Measurements from ENCODE around the gene RASSF1.
"Not testable (repeated sequence)": the region's sequence is repeated elsewhere in the genome, so short reads cannot be mapped to it uniquely, and the experiment has no call there.

Gene RASSF1

DNA sequence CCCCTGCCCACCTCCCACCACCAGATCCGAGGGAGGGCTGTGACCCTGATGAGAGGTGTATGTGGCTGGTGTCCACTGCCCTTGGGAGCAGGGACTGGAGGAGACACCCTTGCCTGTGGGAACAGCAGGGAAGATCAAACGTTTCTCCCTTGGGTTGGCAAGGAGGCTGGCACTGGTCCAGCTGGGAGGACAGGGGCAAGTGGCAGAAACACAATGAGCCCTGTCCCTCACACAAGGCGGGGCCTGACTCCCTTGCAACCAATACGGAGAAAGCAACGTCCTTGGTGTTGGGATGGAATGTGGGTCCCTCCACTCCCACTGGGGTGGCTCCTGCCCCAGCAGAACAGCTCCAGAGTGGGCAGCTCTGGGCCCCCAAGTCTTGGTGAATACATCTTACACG, 23.3 kb downstream of the RASSF1 start:
- H3K4me1 Mint-ChIP-seq, result peaks cover 47% of the 10 kb centered on the region

DNA sequence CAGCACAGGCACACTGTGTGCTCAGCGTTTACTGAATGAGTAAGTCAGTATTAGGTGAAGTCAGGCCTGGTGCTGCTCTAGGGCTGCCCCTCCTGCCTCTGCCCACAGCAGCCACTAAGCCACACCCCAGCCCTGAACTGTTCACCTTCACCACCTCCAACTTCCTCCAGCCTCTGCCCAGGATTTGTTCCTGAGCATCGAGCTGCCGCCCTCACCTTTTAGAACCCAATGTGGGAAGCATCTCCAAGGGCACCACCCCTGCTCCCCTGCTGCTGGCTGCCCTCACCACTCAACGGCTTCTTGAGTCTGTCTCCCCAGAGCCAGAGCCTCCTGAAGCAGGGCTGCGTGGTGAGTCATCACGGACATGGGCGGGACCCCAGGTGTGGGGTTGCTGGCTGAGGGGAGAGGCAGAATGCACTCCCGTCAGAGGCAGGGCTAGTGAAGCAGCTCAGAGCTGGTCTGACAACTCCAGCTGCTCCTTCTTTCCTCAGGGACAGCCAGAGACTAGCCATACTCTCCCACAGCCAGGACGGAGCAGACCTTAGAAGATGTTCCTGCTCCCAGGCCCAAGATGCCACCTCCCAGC, 23.9 kb downstream of the RASSF1 start:
- Mint-ChIP-seq H3K27ac (peak overlapping the region; percentile 95), H3K9me3 (no peaks in the 10 kb centered on the region), H3K4me1 (peaks cover 47% of the 10 kb centered on the region), H3K4me3 (peak overlapping the region; percentile 59), H3K36me3 (peaks cover 10% of the 10 kb centered on the region)
- ATAC-seq (peak; percentile 86), DNase-seq (ENCODE audit: low spot score in 2 of 2) (peak; percentile 57 to 84)

More for the DNA sequence above, 23.3 kb downstream of the RASSF1 start:
- no peaks in the 10 kb centered on the region for H3K9me3 Mint-ChIP-seq
- peaks cover 10% of the 10 kb centered on the region for H3K36me3 Mint-ChIP-seq
- peak overlapping the region; percentile 95 for H3K27ac Mint-ChIP-seq
- no peak for ATAC-seq
- DNase-seq (ENCODE audit: low spot score in 2 of 2), result no peak
- peak overlapping the region; percentile 59 for H3K4me3 Mint-ChIP-seq

DNA sequence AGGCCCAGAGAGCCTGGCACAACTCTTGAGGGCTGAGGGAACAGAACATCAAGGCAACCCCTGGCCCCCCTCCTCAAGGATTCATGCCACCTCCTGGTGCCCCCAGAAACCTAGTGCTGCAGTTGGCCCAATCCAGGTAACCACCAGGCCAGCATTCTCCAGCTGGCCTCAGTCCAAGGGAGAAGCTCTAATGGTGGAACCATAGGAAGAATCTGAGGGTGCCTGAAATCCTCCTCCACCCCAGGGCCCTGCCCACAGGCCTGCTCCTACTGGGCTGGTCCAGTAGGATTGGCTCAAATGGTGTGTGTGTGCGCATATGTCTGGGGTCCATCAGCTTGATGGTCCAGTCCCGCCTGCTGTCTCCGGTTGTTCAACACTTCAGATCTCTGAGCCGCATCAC, 25.8 kb downstream of the RASSF1 start:
- no peak for ATAC-seq
- Mint-ChIP-seq H3K9me3 (no peaks in the 10 kb centered on the region), H3K36me3 (peaks cover 10% of the 10 kb centered on the region), H3K27ac (peak overlapping the region; percentile 50), H3K4me3 (no peak overlapping the region), H3K4me1 (peaks cover 38% of the 10 kb centered on the region)
- no peak for DNase-seq (ENCODE audit: low spot score in 2 of 2)

DNA sequence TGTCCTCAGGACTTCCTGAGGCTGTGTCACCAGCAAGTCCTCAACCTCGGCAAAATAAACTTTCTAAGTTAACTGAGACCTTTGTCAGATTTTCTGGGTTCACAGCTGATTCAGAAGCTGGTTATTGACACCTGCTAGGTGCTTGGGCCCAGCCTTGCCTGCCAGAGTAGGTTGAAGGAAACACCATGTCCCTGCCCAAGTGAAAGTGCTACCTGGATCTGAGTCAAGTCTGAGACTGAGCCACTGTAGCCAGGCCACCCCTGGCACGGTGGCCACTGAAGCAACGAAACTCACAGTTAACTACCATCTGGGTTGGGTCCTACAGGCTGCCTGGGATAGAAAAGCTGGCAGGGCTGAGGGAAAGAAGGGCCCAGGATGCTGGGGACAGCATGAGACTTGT, 26.3 kb downstream of the RASSF1 start:
- Mint-ChIP-seq H3K4me1 (peaks cover 34% of the 10 kb centered on the region), H3K9me3 (no peaks in the 10 kb centered on the region), H3K4me3 (no peak overlapping the region), H3K27ac (no peak overlapping the region), H3K36me3 (peaks cover 10% of the 10 kb centered on the region)
- ATAC-seq, result no peak
- no peak for DNase-seq (ENCODE audit: low spot score in 2 of 2)

DNA sequence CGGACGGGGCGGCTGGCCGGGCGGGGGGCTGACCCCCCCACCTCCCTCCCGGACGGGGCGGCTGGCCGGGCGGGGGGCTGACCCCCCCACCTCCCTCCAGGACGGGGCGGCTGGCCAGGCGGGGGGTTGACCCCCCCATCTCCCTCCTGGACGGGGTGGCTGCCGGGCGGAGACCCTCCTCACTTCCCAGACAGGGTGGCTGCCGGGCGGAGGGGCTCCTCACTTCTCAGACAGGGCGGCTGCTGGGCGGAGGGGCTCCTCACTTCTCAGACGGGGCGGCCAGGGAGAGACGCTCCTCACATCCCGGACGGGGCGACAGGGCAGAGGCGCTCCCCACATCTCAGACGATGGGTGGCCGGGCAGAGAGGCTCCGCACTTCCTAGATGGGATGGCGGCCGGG, 28.6 kb downstream of the RASSF1 start:
- H3K4me3 Mint-ChIP-seq; H3K27ac Mint-ChIP-seq; H3K9me3 Mint-ChIP-seq; H3K36me3 Mint-ChIP-seq; ATAC-seq; DNase-seq (ENCODE audit: low spot score in 2 of 2): not testable (repeated sequence)
- peaks cover 17% of the 10 kb centered on the region for H3K4me1 Mint-ChIP-seq

DNA sequence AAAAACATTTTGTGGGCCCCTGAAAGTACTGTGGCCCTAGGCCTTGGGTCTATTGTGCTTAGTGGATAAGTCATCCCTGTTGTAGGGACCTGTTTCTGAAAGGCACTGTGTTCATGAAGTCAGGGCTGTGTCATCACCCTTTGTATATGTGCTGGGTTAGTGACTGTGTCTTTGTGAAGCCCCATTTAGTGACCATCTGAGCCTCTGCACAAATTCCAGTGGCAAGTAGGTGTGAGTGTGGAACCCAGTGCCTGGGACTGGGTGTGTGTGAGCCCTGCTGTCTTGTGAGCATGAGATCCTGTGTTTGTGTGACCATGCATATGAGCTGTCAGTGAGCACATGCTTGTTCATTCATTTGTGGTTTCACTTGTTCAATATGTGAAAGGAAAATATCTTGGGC, 36.0 kb downstream of the RASSF1 start:
- H3K36me3 Mint-ChIP-seq, result no peaks in the 10 kb centered on the region
- peaks cover 27% of the 10 kb centered on the region for H3K4me1 Mint-ChIP-seq
- DNase-seq (ENCODE audit: low spot score in 2 of 2) (no peak), ATAC-seq (peak; percentile 78)
- H3K4me3 Mint-ChIP-seq, result no peak overlapping the region
- H3K9me3 Mint-ChIP-seq, result no peaks in the 10 kb centered on the region
- H3K27ac Mint-ChIP-seq, result no peak overlapping the region

DNA sequence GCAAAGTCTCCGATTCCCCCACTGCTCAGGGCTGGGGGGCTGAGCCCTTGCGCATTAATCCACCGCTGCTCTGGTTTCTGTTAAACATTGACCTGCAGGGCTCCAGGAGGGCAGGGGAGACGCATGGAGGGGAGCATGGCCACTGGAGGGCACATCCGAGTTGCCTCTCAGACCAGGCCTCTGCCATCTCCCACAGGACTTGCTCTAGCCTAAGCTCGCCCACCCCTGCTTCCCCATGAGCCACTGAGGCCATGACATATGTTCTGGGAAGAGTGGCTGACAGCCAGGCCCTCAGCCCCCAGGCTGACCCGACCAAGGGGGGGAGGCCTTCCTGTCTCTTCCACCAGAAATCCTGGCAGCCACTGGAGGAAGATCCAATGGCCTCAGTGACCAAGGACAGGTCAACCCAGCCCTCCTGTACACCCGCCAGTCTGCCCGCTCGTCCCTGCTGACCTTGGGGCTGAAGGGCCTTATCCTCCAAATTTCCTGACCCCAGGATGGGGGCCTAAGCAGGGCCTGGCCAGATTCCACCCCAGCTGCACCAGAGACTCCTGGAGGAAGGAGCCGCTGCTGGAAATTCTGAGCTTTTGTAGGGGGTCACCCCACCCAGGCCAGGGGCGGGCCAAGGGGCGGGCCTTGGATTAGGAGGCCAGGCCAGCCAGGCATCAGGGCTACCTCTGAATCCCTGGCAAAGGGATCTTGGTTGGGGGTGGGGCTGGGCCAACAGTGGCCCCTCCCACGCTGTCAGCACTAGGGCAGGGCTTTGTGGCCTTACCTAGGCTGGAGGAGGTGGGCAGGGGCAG, 37.4 kb downstream of the RASSF1 start, which contains the start of gene HYAL1:
TSS of gene HYAL1 (minus strand) at position 562 of the 803 bp plus-strand sequence. CDS start 618 bp downstream, outside the sequence.
- DNase-seq (ENCODE audit: low spot score in 2 of 2), result no peak
- Mint-ChIP-seq H3K4me1 (peaks cover 30% of the 10 kb centered on the region), H3K9me3 (no peaks in the 10 kb centered on the region), H3K36me3 (peaks cover 7% of the 10 kb centered on the region), H3K27ac (peak within 1 kb of the TSS; percentile 34), H3K4me3 (no peak within 1 kb of the TSS)
- no peak for ATAC-seq

DNA sequence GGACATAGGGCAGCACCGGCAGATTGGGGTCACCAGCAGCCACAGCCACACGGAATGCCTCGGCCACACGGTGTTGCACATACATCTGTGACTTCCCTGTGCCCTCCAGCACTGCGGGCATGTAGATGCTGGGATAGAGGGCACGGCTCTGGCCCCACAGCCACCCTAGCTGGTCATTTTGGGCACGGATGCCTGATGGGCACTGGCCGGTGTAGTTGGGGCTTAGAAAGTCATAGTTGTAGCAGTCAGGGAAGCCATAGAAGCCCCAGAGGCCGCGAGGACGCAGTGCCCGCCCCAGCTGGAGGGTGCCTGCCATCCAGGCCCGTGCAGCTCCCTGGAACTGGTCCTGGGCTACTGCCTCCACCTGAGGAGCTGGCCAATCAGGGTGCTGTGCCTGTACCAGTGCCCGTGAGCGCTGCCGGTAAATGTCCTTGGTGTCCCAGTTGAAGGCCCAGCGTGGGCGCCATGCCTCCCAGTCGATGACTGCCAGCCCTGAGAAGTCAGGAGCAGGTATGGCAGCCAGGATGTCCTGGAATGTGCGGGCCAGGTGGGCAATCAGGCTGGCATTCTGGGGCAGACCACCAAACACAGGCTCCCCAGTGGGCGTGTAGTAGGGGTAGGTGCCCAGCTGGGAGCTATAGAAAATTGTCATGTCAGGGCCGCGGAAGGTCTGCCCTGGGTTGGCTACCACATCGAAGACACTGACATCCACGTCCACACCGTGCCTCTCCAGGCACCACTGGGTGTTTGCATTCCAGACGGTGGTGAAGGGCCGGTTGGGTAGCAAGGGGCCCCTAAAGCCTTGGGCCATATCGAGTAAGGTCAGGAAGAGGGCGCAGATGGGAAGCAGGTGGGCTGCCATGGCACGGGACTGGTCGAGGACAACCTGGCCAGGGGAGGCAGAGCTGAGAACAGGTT, 38.3 kb downstream of the RASSF1 start:
- Mint-ChIP-seq H3K4me3 (no peak overlapping the region), H3K36me3 (peaks cover 7% of the 10 kb centered on the region)

DNA sequence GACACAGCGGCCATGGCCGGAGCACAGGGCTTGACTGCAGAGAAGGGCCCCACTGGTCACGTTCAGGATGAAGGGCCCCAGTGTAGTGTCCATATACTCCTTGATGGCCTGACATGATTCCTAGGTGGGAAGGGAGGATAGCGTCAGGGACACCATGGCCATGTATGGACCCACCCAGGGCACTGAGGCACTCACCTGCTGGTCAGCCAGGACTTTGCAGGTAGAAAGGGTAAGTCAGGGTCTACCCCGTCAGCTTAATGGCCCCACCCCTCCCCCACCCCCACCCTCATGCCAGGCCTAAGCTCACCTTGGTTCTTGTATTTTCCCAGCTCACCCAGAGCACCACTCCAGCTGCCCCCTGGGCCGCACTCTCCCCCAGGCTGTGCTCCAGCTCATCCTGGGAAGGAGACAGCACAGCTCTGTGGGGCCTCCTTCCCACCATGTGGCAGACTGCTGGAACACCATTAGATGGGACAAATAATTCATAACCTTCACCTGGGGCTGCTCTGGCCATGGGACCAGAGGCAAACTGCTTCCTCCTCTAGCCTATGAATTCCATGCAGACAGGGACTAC, 39.9 kb downstream of the RASSF1 start:
- H3K36me3 Mint-ChIP-seq, result peaks cover 7% of the 10 kb centered on the region

More for the DNA sequence above, 38.3 kb downstream of the RASSF1 start:
- peak overlapping the region; percentile 34 for H3K27ac Mint-ChIP-seq
- DNase-seq (ENCODE audit: low spot score in 2 of 2) (no peak), ATAC-seq (no peak)
- H3K4me1 Mint-ChIP-seq, result peaks cover 39% of the 10 kb centered on the region
- H3K9me3 Mint-ChIP-seq, result no peaks in the 10 kb centered on the region

DNA sequence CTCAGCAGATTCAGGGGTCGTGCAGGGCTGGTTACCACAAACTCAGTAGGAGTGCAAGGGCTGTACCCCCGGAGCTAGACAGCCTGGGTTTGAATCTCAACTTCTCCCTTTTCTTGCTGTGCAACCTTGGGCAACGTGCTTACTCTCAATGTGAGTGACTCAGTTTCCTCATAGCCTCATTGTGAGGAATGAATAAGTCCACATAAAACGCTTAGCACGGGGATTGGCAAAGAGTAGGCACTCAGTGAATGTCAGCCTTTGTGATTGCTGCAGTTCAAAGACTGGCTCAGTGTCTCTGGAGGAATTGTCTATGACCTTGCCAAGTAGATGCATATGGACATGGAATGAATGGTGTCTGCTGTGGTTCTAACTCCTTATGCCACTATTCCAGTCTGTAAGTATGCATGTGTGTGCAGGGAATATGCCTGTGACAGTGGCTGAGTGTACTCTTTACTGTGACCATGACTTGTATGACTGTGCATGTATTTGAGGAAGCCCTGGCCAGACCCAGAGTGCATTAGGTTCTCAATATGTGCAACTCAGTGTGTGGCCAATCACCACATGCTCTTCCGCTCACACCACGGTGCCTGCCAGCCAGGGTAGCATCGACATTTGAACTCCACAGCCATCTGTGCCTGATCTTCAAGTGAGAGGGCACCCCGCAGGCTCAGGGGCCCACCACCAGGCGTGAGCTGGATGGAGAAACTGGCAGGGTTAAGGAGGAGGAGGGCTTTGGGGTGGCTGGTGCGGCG, 40.5 kb downstream of the RASSF1 start:
- peak overlapping the region; percentile 98 for H3K4me3 Mint-ChIP-seq
- DNase-seq (ENCODE audit: low spot score in 2 of 2), result no peak
- ATAC-seq, result peak; percentile 9

More for the DNA sequence above, 39.9 kb downstream of the RASSF1 start:
- ATAC-seq (no peak), DNase-seq (ENCODE audit: low spot score in 2 of 2) (no peak)
- Mint-ChIP-seq H3K9me3 (no peaks in the 10 kb centered on the region), H3K4me1 (peaks cover 42% of the 10 kb centered on the region), H3K4me3 (peak overlapping the region; percentile 98), H3K27ac (peak overlapping the region; percentile 97)

DNA sequence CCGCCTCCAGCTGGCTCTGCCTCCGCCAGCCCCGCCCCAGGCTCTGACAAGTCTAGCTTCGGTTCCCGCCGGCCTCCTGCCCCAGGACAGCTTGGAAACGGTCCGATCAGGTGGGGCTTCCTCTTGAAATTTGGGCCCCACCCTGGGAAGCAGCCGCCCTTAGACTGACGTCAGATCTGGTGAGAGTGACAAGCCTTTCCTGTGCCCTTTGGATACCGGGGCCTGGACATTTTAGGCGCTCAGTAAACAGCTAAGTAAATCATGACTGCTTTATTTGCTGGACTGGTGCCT, 41.1 kb downstream of the RASSF1 start:
- peak overlapping the region; percentile 98 for H3K4me3 Mint-ChIP-seq
- H3K27ac Mint-ChIP-seq, result peak overlapping the region; percentile 97
- H3K36me3 Mint-ChIP-seq, result peaks cover 7% of the 10 kb centered on the region
- no peak for ATAC-seq
- peaks cover 42% of the 10 kb centered on the region for H3K4me1 Mint-ChIP-seq
- H3K9me3 Mint-ChIP-seq, result no peaks in the 10 kb centered on the region
- DNase-seq (ENCODE audit: low spot score in 2 of 2), result no peak

More for the DNA sequence above, 40.5 kb downstream of the RASSF1 start:
- H3K36me3 Mint-ChIP-seq, result peaks cover 7% of the 10 kb centered on the region
- peak overlapping the region; percentile 97 for H3K27ac Mint-ChIP-seq
- H3K9me3 Mint-ChIP-seq, result no peaks in the 10 kb centered on the region
- H3K4me1 Mint-ChIP-seq, result peaks cover 45% of the 10 kb centered on the region

DNA sequence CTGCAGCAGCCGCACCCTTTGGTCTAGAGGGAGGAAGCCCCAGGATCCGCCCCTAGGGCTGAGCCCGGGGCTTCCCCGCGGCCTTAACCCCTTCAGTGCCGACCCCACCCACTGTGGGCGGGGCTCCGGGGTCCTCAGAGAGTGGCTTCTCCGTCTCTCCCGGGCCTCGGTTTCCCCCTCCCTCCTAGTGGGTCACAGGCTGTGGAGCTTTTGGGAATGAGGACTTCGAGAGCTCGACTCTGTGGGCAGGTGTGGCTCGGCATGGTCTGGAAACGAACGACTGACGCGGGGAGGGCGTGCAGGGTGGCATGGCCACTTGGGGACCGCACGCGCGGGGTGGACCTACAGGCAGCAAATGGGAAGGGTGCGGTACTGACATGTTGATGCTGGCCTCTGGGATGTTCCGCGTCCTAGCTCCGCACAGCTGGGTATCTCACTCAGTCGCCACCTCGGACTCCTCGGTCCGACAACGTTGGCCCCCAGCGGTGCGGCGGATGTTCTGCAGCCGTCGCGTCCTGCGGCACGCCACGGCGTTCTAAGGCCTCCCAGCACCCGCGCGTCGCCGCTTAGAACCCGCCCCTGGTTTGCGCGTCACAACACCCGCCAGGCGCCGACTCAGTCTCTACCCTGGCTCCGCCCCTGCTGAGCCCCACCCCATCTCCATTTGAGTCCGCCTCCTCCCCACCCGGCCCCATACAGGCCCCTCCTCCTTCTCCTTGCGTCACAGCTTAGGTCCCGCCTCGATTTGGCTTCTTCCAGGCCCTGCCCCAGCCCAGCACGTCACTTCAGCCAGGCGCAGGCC, 41.6 kb downstream of the RASSF1 start, which contains the start of the genes HYAL3 and NAA80:
TSS of gene HYAL3 (minus strand) at position 570 of the 802 bp plus-strand sequence. CDS start 3,803 bp downstream, outside the sequence.
TSS of gene NAA80 (minus strand) at position 570 of the 802 bp plus-strand sequence. CDS start 1,942 bp downstream, outside the sequence.
- H3K27ac Mint-ChIP-seq, result peak within 1 kb of the TSS; percentile 97
- peaks cover 39% of the 10 kb centered on the region for H3K4me1 Mint-ChIP-seq
- peaks cover 7% of the 10 kb centered on the region for H3K36me3 Mint-ChIP-seq
- H3K4me3 Mint-ChIP-seq, result peak within 1 kb of the TSS; percentile 98
- peak; percentile 95 to 99 for DNase-seq (ENCODE audit: low spot score in 2 of 2)
- H3K9me3 Mint-ChIP-seq, result no peaks in the 10 kb centered on the region
- ATAC-seq, result peak; percentile 90

DNA sequence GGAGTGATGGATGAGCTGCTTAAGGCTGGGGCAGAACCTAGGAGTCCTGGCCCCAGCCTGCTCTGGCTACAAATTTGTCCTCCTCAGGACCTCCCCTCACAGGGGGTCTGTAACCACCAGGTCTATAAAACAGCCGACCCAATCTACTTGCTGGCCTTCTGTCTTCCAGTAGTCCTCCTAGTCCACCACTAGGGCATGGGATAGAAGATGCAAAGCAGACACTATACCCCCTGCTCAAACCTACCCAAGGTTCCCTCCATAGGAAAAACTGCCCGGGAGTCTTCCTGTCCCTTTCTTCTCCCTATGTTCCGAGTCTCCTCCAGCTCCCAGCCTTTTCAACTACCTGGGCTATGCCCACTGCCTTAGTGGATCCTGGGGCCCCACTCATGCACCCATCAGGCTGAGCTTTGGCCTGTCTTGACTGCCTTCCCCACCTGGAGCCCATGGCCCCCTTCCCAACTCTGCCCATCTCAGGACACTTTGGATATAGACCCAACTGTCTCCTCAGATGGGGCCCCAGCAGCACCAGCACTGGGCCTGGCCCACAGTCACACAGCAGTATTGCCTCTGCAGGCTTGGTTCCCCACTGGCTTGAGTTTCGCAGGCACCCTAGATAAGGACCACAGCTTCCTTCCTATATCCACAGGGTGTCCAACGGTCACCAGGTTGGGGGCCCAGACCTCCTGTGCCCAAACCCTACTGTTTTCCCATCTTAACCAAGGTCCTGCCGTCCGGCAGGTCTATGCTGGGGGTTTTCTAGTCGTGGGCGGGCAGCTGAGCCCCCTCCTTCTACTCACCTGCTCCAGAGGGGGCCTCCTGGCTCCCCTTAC, 42.5 kb downstream of the RASSF1 start:
- Mint-ChIP-seq H3K4me1 (peaks cover 40% of the 10 kb centered on the region), H3K27ac (peak overlapping the region; percentile 97), H3K36me3 (peaks cover 7% of the 10 kb centered on the region), H3K4me3 (peak overlapping the region; percentile 98), H3K9me3 (no peaks in the 10 kb centered on the region)
- ATAC-seq (no peak), DNase-seq (ENCODE audit: low spot score in 2 of 2) (no peak)

All from stimulated activated effector memory CD8-positive, alpha-beta T cell treated with anti-CD3 and anti-CD28 coated beads, Interleukin-12 subunit alpha, Interleukin-12 subunit beta, amount 100 ng/mL, for 72 hours (primary cell).